Measurements from ENCODE around the gene PSD4. TPM values are rescaled to one million over a fixed set of nuclear protein-coding genes. Genes with fewer than 3 reads are reported as not detected.

Gene PSD4
- total RNA-seq, 1 experiment from 2014 or later, result 14.7 TPM

DNA sequence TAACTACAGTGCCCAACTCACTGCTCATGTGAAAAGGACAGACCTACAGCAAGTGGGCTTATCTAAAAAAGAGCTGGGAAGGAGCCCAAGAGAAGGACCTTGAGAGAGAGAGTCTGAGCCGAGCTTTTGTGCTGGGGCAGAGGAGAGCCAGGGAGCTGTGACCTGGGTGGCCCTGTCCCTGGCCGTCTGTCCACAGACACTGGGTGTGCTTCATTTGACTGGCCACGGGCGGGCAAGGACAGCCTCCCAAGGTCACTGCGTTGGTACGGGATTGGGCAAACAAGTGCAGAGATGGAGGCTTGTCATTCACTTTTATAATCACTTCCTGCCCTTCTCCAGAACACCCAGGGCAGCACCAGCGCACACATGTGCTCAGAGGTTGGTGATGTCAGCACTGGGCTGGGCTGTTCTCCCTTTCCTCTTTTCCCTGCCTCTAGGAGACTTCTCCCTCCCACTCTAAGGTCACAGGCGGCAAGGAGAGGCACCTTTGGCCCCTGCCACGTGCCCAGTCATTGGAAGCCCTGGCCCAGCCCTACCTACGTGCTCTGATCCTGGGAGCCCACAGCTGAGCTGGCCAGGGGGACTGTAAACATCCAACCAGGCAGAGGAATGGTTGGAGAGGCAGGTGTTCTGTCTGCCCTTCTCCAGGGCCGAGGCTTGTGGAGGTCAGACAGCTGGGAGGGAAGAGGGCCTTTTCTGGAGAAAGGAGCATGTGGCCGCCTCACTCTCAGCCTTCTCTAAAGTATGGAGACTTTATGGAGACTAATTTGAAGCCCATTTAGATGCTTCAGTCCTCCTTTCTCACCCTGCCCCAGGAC is 6.4 kb upstream of the PSD4 start:
- no peak for DNase-seq (ENCODE audit: low read depth)

- DNase-seq (ENCODE audit: low read depth), result no peak
These were observed 5.8 kb upstream of the PSD4 start for GRCh38 chr2:113167962-113168340.

- no peak for DNase-seq (ENCODE audit: low read depth)
These were observed 4.7 kb upstream of the PSD4 start for GRCh38 chr2:113169002-113169530.

DNA sequence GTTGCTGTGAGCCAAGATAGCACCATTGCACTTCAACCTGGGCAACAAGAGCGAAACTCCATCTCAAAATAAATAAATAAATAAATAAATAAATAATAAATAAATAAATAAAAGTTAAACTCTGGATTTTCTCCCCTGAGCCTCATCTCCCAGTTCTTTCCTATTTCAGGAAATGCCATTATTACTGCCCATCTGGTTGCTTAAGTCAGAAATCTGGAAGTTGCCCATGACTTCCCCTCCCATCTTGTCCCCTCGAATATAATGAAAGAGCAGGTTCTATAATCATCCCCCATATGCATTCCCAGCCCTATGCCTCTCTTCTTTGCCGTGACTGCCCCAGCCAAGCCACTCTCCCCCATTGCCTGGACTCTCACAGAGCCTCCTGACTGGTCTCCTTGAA is 4.2 kb upstream of the PSD4 start:
- DNase-seq (ENCODE audit: low read depth), result no peak

GRCh38 chr2:113171334-113172075 is 2.3 kb upstream of the PSD4 start:
- no peak for DNase-seq (ENCODE audit: low read depth)

- DNase-seq (ENCODE audit: low read depth), result no peak
These were observed 840 bp upstream of the PSD4 start for GRCh38 chr2:113172721-113173541.

DNA sequence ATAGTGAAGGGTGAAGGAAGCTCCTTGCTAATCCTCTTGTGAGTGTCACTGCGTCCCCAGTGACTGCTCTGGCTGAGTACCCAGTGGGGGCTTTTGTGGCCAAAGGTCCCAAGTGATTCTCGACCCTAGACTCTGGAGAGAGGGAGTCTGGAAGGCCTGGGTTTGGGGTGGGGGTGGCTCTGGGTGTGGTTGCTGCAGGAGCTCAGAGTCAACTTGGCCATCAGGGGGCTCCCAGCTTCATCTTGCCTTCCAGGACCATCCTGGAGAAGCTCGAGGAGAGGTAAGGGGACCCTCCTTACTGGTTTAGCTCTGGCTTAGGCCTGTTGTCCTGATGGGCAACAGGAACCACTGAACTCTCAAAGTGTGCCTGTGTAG is 592 bp downstream of the PSD4 start:
- no peak for DNase-seq (ENCODE audit: low read depth)

DNA sequence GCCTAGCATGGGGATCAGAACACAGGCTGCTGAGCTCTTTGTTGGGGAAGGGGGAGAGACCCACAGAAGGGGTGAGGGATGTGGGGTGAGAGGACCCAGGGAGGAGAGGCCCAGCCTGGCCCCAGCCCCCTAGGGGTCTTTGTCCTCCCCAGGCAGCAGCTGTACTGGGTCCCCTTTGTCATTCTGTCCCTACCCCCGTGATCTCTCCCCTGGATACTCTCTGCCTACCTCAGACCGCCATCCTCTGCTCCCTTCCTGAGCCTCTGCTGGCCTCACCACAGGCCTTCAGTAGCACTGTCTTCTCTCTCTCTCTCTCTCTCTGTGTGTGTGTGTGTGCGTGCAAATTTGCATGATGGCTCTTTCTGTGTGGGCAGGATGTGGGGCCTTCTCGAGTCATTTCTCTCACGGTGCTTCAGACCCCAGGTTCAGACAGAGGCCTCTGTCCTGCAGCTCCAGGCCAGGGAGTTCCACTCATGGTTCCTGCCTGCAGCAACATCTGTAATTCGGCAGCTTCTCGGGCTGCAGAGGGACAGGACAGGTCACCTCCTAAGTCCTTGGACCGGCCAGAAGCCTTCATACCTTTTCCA is 1.4 kb downstream of the PSD4 start:
- no peak for DNase-seq (ENCODE audit: low read depth)

DNA sequence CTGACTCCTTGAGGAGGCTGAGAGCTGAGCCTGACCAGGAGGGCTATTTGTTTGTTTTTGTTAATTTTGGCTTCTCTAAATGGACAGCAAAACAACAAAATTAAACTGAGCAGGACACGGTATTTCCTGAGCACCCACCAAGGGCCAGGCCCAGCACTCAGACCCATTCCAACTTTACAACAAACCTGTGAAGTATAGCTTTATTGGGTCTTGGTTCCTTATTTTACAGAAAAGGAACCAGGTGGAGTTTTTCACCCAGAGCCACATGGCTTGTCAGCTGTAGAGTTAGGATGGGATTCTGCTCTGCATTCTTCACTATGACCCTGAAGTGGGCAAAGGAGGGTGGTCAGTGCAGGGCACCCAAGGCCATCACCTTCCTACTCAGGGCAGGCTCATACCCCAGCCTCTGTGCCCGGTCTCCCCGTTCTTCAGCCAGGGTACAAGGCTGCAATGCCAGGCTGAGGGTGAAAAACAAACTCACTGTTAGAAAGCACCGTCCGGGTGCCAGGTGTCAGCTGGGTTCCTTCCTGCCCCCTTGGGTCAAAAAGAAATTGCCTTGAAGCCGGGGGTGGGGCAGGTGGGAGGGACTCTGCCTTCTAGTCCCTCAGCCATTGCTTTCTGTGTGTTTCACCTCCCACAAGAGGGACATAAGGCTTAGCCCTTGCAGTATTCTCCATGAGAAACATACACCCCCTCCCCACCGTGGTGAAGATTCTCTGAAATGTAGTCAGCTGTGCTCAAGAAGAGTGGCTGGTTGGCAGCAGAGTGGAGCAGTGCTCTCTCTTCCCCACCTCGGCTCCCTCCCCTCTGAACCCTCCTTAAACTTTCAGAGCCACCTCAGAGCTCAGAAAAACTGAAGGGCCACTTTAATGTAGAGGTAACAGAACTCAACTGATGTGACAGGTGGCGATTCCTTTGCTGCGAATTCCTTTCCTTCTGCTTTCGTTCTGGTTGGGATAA is 2.2 kb downstream of the PSD4 start:
- DNase-seq (ENCODE audit: low read depth), result no peak

DNA sequence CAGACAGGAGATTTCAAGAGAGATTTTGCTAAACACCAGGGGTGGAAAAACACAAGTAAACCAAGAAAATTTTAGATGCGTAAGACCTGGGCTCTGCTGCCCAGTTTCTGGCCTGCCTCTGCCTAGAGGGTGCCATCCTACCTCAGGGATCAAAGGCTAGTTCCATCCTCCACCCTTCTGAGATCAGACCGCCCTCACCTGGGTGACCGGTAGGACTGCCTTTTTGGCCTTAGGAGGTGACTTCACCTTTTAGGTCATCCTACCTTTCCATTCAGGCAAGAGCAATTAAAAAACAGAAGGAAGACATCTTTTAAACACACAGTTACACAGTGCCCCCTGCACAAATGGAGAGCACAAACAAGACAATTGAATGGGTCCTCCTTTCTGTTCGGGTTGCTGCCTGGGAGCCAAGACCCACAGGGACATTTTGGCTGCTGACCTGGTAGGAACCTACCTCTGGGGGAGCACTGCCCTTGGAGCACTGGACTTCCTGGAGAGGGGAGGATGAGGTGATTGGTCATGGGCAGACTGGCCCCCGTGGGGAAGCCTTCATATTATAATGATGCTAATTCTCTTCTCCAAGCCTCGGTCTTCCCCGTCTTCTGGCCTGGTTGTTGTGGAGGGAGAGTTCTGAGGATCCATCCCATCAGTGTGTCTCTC is 3.1 kb downstream of the PSD4 start:
- no peak for DNase-seq (ENCODE audit: low read depth)

DNA sequence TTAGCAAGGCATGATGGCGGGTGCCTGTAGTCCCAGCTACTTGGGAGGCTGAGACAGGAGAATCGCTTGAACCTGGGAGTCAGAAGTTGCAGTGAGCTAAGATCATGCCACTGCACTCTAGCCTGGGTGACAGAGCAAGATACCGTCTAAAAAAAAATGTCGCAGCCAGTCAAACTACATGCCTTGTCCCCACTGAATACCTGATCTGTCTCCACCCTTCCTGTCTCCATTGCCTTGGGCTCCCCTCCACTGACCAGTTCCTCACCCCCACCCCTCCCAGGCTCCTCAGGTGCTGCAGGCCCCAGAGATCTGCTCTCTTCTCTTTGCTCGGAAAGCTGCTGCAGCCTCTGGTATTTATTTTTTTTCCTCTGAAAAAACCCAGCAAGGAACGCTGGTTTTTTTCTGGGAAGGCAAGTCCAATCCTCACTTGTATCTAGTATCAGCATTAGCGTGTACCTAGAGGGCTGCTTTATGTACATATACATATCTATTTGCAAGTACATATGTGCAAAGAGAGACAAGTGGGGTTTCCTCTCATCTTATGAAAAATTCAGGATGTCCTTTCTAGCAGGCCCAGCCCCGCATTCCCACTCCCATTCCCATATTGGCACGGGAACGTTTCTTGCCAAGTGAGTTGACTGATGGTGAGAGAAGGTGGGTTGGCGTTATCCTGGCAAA is 4.4 kb downstream of the PSD4 start:
- DNase-seq (ENCODE audit: low read depth), result no peak

GRCh38 chr2:113178891-113179290 is 5.1 kb downstream of the PSD4 start:
- no peak for DNase-seq (ENCODE audit: low read depth)

DNA sequence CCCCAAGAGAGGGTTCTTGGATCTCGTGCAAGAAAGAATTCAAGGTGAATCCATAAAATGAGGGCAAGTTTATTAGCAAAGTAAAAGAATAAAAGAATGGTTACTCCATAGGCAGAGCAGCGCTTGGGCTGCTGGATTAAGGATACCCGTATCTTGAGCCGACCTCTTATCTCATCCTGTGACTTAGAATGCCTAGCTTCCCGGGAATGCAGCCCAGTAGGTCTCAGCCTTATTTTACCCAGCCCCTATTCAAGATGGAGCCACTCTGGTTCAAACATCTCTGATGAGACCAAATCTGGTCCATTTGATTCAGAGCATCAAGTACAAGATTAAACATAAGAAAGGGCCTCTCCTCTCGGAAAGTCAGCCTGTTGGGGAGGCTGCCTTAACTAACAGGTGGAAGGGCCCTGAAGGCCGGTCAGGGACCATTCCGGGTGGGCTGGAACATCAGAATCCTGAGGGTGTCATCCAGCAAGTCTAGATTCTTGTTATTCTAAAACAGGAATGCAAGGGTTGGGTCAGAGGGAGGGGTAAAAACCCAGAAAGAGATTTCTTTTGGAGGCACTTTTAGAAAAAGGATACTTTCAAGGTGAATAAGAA is 5.8 kb downstream of the PSD4 start:
- no peak for DNase-seq (ENCODE audit: low read depth)

- DNase-seq (ENCODE audit: low read depth), result no peak
These were observed 6.6 kb downstream of the PSD4 start for GRCh38 chr2:113180131-113180946.

DNA sequence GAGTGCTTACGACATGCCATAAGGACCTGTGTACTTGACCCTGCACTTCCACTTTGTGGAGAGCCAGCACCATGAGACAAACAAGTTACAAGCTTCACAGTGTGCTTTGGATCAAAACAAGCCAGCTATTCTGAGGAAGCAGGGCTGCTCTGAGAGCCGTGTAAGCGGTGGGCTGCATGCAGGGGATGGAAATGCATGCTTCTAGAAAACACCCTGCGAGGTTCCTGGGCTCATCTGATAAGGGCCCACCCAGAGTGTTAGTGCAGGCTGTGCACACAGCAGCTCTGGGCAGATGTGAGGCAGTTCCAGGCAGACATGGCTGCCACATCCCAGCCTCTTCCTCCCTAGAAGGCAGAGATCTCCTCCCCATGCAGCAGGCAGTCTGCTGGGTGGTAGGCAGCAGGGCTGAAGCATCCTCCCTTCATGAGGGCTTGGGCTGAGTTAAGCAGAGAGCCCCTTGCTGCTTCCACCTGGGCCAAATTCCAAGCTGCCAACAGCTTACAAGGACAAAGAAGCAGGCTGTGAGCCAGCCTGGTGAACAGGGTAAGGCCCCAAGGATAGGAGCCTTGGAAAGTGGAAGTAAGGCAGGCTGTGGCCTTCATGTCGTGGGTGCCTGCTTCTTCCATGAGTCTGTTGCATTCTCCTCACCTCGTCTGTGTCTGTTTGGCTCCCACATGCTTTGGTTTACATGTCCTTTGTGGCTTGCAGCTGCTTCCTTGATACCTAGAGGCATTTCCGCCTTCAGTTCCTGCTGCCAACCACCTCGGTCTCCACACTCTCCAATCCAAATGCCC is 7.7 kb downstream of the PSD4 start:
- DNase-seq (ENCODE audit: low read depth), result peak; percentile 14

- DNase-seq (ENCODE audit: low read depth), result no peak
These were observed 8.9 kb downstream of the PSD4 start for GRCh38 chr2:113182471-113183260.

DNA sequence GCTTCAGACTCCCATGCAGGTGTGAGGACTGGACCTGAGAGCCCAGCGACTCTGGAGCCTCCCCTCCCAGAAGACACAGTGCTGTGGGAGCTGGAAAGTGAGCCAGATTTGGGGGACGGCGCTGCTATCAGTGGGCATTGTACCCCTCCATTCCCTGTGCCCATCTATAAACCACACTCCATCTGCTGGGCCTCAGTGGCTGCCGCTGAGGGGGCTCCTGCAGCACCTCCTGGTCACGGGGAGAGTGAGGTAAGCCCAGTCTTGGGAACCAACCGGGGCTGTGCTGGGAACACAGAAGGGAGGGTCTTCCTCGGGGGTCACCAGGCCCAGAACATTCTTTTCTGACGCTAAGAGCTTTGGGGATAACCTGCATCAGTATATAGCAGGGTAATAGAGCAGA is 9.5 kb downstream of the PSD4 start:
- no peak for DNase-seq (ENCODE audit: low read depth)
